ENCODE data around the gene LBHD2.

The LBHD2 gene

GRCh38 chr14:103121121-103121845 lies 37.3 kb downstream of the LBHD2 start:
- peak; percentile 49 for DNase-seq

DNA sequence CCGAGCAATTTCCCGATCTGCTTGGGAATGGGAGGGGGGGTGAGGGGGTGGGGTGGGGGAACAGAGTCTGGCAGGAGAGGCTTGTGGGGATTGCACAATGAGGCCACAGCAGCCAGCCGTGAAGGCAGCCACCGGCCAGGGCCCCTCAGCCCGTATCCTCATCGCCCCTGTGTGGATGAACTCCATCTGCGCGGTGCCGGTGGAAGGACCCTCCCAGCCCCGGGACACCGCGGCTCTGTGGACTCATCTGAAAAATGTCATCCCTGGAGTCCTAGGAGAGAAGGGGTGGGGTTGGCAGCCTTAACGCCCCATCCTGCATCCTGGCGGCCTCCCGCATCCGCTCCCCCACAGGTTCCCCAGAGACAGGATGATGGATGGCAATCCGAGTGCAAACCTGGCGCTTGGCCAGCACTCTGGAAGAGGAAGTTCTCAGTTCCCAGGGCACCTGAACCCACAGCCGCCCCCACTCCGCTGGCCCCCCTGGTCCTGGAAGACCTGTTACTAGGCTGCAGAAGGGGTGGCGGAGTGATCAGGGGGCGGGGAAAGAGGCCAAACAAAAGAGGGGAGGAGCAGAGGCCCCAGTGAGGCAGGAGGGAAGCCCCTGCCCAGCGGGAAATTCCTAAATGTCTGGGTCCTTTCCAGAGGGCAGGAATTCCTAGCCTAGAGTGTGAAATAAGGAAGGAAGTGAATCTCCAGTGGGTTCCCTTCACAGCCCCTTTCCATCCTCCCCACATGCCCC lies 38.0 kb downstream of the LBHD2 start:
- peak; percentile 87 for DNase-seq

DNA sequence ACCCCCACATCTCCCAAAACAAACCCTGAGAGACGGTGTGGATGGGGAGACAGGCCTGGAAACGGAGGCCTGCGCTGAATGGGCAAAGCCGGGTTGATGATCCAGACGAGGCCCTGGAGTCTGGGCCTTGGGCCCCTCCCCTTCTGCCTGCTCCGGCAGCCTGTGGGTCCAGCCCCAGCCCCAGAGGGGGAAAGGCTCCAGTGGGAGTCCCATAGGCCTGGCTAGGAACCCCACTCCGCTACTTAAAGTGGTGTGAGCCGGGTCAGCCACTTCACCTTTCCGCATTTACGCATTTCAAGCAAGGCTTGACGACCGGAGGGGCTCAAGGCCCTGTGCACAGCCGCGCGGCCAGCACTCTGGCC lies 38.6 kb downstream of the LBHD2 start:
- DNase-seq: no peak

GRCh38 chr14:103122947-103123633 lies 39.1 kb downstream of the LBHD2 start, which contains the start of gene TNFAIP2:
TNFAIP2 (plus strand) TSS chr14:103123461; CDS start chr14:103126458, 2,997 bp downstream.
- peak; percentile 69 for DNase-seq

GRCh38 chr14:103123634-103124500 lies 39.9 kb downstream of the LBHD2 start:
- DNase-seq: peak; percentile 43

DNA sequence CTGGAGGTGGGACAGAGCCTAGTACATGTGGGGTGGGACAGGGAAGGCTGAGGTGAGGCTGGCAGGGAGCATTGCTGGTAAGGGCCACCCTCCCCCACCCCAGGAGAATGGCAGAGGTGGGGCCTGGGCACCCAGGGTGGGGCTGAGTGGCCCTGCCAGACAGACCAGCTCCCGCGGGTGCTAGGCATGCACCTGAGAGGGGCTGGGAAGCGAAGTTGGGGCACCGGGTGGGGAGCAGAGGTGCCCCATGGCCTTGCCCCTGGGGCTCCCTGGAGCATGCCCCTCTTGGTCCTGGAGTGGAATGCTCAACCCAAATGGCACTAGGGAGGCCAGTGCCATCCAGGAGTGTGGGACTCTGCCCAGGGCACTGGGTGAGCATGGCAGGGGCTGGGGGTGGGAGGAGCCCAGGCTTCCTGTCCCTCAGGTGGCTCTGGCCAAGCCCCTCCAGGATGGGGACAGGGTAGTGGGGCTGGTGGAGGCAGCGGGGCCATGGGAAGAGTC lies 40.5 kb downstream of the LBHD2 start:
- DNase-seq: no peak

- no peak for DNase-seq
Measured at GRCh38 chr14:103125098-103126070, 41.4 kb downstream of the LBHD2 start.

DNA sequence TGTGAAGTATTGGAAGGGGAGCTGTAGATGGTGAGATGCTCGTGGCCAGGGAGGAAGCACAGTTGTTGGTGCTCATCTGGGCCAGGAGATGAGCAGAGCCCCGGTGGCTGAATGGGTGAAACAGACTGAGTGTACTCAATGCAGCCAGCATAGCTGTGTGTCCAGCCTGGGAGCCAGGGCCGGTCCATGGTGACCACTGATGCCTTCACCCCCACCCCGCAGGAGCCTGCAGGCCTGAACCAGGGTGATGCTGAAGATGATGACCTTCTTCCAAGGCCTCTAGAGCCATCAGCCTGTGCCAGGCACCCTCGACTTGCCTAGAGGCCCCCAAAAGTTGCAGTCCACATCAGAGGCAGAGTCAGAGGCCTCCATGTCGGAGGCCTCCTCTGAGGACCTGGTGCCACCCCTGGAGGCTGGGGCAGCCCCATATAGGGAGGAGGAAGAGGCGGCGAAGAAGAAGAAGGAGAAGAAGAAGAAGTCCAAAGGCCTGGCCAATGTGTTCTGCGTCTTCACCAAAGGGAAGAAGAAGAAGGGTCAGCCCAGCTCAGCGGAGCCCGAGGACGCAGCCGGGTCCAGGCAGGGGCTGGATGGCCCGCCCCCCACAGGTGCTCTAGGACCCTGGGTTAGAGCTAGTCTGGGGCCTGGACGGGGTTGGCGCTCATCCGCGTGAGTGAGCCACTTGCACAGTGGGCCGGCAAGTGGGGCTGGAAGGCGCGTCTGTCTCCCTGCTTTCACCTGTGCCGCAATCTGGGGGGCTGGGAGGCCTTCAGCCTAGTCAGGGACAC lies 42.3 kb downstream of the LBHD2 start:
- no peak for DNase-seq

DNA sequence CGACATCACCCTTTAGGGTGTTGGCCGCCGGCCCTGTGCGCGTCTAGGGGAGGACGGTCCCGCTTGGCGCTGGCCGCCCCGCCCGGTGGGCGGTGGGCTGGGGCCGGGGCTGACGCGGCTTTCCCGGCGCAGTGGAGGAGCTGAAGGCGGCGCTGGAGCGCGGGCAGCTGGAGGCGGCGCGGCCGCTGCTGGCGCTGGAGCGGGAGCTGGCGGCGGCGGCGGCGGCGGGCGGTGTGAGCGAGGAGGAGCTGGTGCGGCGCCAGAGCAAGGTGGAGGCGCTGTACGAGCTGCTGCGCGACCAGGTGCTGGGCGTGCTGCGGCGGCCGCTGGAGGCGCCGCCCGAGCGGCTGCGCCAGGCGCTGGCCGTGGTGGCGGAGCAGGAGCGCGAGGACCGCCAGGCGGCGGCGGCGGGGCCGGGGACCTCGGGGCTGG lies 42.9 kb downstream of the LBHD2 start:
- DNase-seq: peak; percentile 86

DNA sequence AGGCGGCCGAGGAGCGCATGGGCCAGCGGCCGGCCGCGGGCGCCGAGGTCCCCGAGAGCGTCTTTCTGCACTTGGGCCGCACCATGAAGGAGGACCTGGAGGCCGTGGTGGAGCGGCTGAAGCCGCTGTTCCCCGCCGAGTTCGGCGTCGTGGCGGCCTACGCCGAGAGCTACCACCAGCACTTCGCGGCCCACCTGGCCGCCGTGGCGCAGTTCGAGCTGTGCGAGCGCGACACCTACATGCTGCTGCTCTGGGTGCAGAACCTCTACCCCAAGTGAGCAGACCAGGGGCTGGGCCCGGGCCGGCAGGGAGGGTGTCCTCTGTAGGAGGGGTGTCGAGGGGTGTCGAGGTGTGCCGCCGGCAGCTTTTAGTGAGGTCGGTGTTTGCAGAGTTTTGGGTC lies 43.3 kb downstream of the LBHD2 start:
- no peak for DNase-seq

GRCh38 chr14:103127861-103128598 lies 44.0 kb downstream of the LBHD2 start:
- DNase-seq: no peak

DNA sequence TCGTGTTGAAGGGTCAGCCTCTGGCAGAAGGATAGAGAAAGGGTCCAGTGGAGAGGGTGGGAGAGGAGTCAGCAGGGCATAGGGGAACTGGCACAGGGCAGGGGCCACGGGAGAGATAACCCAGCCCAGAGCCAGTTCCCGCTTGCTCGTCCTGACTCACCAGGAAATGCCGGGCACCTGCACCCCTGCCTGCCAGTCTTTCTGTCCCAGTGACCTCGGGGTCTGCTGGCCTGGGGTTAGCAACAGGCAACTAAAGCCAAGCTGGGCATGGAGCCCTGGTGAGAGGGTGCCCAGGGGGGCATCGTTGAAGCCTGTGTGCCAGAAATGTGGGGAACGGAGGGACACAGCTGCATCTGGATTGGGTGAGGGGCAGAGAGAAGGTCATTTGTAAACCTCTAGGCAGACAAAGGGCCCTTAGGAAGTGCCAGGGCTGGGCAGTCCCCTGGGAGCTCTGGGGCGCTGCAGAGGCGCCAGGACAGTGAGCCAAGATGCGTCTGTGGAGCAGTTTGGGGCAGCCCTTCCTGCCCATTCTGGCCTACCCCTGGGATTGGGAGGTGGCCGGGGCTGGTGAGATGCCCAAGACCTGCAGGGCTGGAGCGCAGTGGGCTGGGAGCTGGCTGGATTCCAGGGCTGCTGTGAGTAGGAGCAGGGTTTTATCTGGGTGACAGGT lies 44.8 kb downstream of the LBHD2 start:
- DNase-seq: no peak

DNA sequence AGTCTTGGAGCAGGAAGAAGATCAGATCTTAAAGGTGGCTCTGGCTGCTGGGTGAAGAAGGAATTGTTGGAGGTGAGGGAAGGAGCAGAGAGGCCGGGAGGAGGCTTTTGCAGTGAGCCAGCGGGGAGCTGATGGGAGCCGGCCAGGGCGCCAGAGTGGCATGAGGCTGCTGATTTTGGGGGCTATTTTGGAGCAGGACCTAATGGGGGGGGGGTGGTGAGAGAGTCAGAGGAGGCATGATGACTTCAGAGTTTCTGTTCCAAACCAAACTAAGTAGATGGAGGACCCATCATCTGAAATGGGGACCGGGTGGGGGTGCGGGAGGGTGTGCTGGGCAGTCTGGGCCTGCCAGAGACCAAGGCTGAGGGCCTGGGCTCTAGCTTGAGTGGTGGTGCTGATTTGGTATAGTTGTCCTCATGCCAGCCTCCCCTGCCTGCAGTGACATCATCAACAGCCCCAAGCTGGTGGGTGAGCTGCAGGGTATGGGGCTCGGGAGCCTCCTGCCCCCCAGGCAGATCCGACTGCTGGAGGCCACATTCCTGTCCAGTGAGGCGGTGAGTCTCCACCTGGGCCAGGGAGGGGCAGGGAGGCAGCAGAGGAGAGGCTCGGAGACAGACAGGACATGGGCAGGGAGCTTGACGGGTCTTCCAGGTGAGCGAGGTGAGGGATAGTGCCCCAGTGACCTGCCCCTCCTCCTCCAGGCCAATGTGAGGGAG lies 45.4 kb downstream of the LBHD2 start:
- DNase-seq: no peak

DNA sequence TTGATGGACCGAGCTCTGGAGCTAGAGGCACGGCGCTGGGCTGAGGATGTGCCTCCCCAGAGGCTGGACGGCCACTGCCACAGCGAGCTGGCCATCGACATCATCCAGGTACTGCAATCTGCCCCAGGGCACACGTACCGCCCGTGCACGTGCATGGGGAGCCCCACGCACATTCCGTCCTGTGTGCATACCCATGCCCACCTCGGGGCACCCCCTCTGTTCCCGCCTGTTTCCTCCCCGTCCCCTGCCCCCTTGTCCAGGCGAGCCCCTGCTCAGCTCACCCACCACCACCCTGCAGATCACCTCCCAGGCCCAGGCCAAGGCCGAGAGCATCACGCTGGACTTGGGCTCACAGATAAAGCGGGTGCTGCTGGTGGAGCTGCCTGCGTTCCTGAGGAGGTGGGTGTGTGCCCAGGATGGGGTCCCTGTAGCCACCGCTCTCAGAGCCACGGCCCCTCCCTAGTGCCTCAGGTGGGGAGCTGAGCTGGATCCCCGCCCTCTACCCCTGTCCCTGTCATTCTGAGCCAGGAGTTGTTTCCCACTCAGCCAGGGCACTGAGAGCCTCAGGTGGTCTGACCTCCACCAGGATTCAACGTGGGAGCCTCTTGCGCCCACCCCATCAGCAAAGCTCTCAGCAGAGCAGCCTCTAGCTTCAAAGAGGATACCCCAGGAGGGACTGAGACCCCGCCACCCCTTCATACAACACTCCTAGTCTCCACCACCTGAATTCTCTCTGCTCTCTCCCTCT lies 46.2 kb downstream of the LBHD2 start:
- no peak for DNase-seq

- peak; percentile 74 for DNase-seq
Measured at GRCh38 chr14:103130965-103131364, 47.0 kb downstream of the LBHD2 start.

- no peak for DNase-seq
Measured at GRCh38 chr14:103131580-103131979, 47.6 kb downstream of the LBHD2 start.

DNA sequence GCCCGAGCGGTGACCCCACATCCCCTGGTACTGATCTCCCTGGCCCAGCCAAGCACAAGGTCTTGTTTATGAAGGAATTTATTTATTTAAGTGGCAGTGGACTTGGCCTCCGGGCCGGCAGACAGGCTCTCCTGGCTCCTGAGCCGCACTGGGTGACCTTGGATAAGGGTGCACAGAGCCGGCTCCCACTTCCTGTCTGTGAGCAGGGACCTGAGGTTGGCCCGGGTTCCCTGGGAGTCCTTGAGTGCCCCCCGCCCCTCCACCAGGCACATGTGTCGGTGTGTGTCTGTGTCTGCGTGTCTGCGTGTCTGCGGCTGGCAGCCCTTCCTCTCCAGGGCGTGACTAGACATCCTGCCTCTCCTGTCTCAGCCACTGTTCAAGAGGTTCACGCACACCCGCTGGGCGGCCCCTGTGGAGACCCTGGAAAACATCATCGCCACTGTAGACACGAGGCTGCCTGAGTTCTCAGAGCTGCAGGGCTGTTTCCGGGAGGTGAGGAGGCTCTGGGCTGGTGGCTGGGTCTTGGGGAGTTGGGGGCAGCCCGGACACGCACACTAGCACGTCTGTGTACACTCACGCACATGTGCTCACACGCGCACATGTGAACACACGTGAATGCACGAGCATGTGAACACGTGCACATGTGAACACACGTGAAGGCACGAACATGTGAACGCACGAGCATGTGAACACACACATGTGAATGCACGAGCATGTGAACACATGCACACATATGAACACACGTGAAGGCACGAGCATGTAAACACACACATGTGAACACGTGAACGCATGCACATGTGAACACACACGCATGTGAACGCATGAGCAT lies 48.6 kb downstream of the LBHD2 start:
- peak; percentile 28 for DNase-seq

Data from eye (tissue), 1 donor.